NCI-H446 treated with DMSO at 0.1 percent for 48 hours (cell line): Measurements from ENCODE around the gene TECRL.

Experiments used
- DNase-seq: peaks from one replicate; lab custom pipeline; 2025; lab: John Stamatoyannopoulos, UW

The TECRL gene

GRCh38 chr4:64409300-64409699, at the start of gene TECRL:
TECRL (minus strand) TSS chr4:64409450; CDS start chr4:64409351, 99 bp downstream.
- no peak for DNase-seq

DNA sequence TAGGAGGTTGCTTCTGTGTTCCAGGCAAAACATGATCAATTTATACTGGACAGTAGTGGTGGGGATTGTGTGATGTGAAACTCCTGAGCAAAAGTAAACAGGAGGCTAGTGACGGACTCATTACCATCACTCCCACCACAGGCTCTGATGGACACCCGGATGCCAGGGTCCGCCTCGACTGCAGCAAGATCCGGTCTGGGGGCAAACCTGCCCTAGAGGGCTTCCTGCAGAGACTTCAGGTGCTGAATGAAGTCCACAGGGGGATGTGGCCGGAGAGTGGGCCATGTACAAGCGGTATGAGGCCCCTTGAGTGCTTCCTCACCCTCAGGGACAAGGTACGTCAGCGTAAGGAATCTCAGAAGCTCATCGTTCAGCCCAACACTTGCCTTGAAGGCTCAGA, 23.4 kb upstream of the TECRL start:
- DNase-seq = no peak

- no peak for DNase-seq
Measured at GRCh38 chr4:64430933-64431332, 21.7 kb upstream of the TECRL start.

- DNase-seq = peak; percentile 88
Measured at GRCh38 chr4:64417974-64418373, 8.7 kb upstream of the TECRL start.

- DNase-seq = no peak
Measured at GRCh38 chr4:64407000-64407399, 2.2 kb downstream of the TECRL start.

DNA sequence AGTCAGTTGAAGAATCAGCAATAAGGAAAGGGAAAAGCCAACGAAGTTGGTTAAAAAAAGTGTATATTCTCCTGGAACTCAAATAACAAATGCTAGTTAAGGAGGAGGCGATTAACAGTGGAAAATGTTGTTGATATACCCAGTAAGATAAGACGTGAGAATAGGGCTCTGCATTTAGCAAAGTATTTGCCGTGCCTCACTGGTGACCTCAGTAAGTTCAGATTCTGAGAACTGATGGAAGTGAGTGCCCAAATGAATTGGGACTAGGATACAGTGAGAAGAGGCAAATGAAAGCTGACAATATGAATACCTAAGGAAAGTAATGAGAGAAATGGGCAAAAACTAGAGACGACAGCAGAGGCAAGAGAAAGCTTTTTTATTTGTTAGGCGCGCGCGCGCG, 3.5 kb downstream of the TECRL start:
- DNase-seq = no peak

GRCh38 chr4:64402684-64403083, 6.6 kb downstream of the TECRL start:
- DNase-seq = no peak

GRCh38 chr4:64399313-64400109, 9.7 kb downstream of the TECRL start:
- no peak for DNase-seq

GRCh38 chr4:64394469-64394868, 14.8 kb downstream of the TECRL start:
- no peak for DNase-seq

DNA sequence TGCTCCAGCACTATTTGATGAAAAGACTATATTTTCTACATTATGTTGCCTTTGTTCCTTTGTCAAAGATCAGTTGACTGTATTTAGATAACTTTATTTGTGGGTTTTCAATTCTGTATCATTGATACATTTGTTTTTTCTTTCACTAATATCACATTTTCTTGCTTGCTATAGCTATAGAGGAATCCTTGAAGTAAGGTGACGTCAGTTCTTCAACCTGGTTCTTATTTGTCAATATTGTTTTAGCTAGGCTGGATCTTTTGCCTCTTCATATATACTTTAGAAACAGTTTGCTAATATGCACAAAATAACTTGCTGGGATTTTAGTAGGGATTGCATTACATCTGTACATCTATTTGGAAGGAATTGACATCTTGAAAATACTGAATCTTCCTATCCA, 21.0 kb downstream of the TECRL start:
- no peak for DNase-seq

DNA sequence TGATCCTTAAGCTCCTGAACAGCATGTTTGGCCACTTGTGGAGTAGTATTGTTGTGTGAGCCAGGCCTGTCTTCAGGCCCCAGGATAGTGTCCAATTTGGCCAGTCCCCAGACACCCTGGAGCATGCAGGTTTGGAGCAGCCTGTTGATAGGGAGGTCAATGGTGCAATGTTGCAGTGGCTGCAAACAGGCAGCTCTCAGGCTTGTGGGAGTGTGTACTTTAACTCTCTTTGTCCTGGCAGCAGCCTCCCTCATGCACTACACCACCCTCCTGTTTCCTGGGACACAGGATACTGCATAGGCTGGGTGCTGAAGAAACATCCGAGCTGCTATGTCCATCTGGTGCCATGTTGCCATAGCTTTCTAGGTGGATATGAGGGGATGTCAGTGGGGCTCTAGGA, 24.0 kb downstream of the TECRL start:
- no peak for DNase-seq

GRCh38 chr4:64384237-64385203, 24.7 kb downstream of the TECRL start:
- no peak for DNase-seq

GRCh38 chr4:64368741-64369140, 40.5 kb downstream of the TECRL start:
- no peak for DNase-seq

- no peak for DNase-seq
Measured at GRCh38 chr4:64361399-64361740, 47.9 kb downstream of the TECRL start.

DNA sequence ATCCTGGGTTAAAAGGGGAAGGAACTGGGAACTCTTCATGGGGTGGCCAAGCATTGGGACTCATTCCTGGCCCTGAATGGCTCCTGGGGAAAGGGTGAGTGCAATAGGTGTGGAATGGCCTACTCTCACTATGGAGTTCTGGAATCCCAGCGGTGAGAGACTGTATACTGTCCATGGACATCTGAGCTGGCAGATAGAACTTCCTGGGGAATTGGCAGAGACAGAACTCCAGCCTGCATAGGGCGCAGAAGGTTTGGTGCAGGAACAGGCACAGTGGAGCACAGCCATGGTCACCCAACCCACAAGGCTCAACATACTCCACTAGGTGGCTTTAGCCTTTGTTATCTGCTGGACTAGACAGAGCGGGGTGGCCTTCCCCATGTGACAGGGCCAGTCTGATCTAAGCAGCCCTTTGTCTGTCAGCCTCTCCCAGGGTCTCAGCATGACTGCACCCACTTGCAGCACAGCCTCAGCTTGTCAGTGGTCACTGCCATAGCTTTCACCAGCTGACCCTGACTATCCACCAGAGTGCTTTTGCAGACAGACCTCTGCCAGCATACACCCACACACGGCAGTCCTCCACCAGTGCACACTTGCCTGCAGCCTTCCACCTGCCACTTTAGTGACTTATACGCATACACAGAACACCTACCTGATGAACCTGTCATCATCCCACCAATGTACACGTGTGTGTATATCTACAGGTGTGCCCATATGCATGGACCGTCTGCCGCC, 48.4 kb downstream of the TECRL start:
- no peak for DNase-seq

GRCh38 chr4:64359489-64359888, 49.8 kb downstream of the TECRL start:
- no peak for DNase-seq

DNA sequence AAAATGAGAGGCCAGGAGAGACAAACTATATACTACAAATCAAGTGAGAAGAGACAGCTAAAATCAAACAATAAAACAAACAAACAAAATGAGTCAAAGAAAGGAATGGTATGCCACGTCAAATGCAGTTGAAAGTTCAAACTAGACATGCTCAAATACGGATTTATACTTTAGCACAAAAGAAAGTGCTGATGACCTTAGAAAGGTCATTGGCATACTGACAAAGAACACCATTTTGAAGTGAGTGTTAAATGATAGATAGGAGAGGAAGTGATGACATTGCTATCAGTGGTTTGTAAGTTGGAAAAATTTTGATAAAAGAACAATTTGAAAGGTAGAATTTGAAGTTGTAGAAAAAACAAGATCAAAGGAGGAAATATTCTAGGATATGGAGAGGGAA, 55.3 kb downstream of the TECRL start:
- DNase-seq = no peak

GRCh38 chr4:64341711-64342110, 67.5 kb downstream of the TECRL start:
- DNase-seq = peak; percentile 93

DNA sequence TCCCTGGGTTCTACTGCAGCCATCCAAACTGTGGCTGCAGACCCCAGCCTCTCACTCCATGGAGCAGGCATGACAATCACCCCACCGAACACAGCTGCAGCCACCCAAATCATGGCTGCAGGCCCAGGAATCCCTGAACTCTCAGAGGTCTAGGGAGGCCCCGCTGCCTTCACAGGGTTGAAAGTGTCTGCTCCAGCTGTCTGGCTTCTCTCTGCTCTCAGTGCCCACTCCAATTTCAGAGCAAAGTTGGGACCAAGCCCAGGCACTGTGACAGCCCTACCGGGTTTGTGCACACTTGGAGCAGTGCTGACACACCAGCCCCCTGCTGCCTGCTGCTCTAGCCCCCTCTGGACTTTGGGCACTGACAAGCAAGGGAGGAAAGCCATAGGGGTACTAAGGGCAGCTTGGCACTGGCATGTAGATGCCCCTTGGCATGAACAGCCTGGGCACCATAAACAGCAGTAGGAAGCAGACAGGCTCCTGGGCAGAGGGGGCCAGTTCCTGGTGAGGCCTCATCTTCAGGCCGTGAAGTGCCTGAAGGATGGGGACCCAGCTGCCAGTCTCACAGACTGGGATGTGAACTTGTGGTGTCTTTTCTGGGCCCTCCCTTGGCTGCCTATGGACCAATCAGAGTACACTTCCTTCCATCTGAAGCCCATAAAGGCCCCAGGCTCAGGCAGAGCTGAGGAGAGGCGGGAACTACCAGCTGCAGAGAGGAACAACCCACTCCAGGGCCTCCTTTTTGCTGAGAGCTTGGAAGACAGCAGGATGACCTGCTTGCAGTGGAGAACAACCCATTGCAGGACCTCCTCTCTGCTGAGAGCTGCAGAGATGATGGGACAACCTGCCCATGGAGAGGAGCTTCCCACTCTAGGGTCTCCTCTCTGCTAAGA, 68.8 kb downstream of the TECRL start:
- DNase-seq = peak; percentile 95

GRCh38 chr4:64334964-64335363, 74.3 kb downstream of the TECRL start:
- DNase-seq = no peak

GRCh38 chr4:64330143-64330542, 79.1 kb downstream of the TECRL start:
- DNase-seq = no peak
